Epithelial cell of prostate (primary cell): Measurements from ENCODE around the gene MED27.

Source experiments
- DNase-seq: peaks from one replicate; pipeline ENCODE4 v3.0.0-alpha.2; 2011; ENCODE audit warnings: low read depth, low spot score
- H3K27ac ChIP-seq: fragments of 450-650 bp; 2 replicates; pipeline ENCODE4 v1.5.1; 2017; ENCODE audit warnings: mild to moderate bottlenecking

MED27 gene

GRCh38 chr9:131977109-131977838 is 102.4 kb downstream of the MED27 start:
- H3K27ac ChIP-seq: no peak overlapping the region
- DNase-seq: no peak

- no peak for DNase-seq
Measured at GRCh38 chr9:131976157-131977108, 103.2 kb downstream of the MED27 start.

GRCh38 chr9:131972889-131973288 is 106.8 kb downstream of the MED27 start:
- no peak overlapping the region for H3K27ac ChIP-seq
- DNase-seq: no peak

More at GRCh38 chr9:131976157-131977108, 103.2 kb downstream of the MED27 start:
- no peak overlapping the region for H3K27ac ChIP-seq

DNA sequence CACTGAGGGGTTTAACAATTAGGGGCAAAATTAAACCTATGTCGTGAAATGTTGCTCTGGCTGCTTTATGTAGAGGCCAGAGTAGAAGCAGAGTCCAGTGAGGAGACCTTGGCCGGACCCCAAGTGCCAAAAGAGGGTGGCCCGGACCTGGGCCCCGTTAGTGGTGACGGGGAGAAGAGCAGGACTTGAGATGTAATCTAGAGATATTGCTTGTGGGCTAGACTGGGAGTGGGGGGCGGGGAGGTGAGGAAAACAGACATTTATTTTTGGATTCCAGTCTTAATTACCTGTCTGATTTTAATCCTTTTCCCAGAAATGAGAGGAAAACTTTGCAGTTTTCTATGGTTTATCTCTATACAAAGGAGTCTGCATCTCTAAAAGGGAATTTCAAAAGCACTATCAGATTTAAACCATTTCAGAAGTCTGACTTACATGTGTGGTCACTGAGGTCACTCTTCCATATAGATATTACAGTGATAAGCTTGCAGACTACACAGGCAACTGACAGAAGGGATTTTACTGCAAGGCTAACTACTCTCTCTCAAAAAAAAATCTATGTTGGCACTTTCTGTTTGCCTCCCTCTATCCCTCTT is 108.1 kb downstream of the MED27 start:
- no peak for DNase-seq

DNA sequence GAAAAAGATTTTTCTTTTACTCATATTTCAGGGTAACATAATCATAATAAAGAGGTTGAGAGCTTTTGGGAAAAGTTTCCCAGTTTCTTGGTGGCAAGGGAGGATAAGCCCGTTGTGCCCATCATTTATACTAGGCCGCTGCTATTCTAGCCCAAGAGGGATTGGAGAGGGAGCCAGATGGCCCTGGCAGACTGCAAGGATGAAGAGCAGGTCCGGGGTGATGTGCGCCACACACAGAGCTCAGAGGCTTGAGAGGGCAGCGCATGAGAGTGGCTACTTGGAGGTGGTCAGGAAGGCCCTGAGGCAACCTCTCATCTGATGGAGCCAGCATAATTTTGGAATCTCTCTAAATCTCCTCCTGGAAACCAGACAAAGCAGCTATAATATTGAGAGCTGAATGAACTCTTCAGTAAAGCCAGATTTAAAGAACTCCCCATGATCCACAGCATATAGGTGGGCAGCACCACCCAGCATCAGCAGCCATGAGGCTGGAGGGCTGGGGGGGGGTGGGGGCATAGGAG is 110.1 kb downstream of the MED27 start:
- no peak overlapping the region for H3K27ac ChIP-seq
- DNase-seq: no peak

More for the DNA sequence above, 108.1 kb downstream of the MED27 start:
- H3K27ac ChIP-seq: no peak overlapping the region

GRCh38 chr9:131968632-131969031 is 111.0 kb downstream of the MED27 start:
- H3K27ac ChIP-seq: no peak overlapping the region
- no peak for DNase-seq

- DNase-seq: no peak
- H3K27ac ChIP-seq: no peak overlapping the region
Measured at GRCh38 chr9:131965841-131966240, 113.8 kb downstream of the MED27 start.

DNA sequence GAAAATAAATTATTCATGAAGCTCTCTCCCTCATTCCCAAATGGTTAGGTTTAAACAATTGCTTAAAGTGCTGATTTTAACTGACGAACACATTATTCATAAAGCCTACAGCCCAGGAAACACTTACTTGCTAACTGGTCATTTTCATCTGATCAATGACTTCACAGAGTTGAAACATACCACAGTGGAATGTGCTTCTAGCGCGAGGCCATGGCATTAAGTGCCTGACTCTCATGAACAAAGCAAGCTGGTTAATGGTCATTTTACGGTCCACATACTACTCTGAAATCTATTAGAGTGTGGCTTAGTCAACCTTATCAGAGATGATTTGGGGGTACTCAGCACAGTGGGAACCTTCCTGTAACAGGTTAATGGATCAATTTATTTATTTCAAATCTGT is 114.6 kb downstream of the MED27 start:
- H3K27ac ChIP-seq: no peak overlapping the region
- DNase-seq: no peak

DNA sequence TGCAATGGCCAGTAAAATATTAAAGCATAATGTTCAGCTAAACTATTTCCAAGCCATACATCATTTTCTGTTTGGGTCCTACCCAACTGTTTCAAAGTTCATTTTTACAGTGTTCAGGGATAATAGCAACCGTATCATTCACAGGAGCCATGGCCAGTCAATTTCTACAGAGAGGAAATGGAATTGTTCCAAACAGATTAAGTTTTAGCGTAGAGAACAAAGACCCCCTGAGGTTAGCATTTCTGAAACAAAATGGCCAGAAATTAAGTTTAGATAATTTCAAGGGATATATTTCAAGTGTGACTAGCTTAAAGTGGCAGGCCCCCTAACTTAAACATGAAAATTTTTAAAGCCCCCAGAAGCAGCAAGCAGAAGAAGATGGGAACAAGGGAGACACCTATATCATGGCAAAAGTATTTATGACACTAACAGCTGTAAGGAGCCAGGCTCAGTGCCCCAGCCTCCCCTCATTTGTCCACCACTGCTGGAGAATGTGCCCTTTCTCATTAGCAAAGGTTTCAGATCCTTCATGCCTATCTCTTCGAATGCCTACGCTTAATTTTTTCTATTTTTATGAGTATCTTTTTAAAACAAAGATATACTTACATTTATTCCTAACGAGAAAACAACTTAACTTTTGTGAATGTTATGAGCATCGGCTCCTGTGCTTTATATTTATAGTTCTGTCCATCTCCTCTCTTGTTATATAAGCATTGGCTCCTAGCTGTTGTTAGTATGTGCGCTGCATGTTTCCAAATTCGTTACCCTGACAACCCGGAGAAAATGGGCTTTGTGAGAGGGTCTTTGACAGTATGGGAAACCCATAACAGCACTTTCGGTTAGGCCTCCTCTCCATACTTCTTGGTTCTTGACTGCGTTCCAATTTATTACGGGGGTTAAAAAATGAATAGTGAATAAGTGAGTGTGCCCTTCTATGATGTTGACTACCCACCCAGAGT is 116.3 kb downstream of the MED27 start:
- H3K27ac ChIP-seq: no peak overlapping the region
- no peak for DNase-seq

GRCh38 chr9:131961496-131961880 is 118.2 kb downstream of the MED27 start:
- H3K27ac ChIP-seq: no peak overlapping the region

DNA sequence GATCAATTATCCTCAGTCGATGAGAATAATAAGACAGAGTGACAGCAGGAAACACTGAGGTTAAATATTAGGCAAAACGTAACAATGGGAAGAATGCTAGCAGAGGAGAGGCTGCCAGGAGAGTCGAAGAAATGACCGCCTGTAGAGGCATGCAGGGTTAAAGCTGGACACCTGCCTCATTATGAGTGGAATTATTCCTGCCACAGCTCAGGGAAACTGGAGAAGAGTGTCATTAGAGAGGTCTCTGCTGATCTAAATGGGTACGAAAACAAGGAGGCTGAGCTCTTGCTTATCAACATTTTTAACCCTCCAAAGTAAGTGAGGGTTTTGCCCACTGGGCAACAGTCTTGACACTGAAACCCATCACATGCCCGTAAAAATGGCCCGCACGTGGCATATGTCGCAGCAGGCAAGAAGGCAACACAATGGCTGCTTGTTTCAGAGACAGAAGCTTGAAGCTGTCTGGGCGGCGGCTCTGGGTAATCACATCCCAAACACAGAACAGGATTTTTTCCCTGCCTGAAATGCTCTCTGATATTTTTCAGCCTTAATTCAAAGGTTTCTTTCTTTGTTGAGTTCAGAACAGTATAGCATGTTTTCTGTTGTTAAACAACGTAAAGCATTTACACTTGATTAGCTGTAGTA is 118.7 kb downstream of the MED27 start:
- no peak for DNase-seq
- peak overlapping the region; percentile 33 for H3K27ac ChIP-seq

More at GRCh38 chr9:131961496-131961880, 118.2 kb downstream of the MED27 start:
- no peak for DNase-seq

DNA sequence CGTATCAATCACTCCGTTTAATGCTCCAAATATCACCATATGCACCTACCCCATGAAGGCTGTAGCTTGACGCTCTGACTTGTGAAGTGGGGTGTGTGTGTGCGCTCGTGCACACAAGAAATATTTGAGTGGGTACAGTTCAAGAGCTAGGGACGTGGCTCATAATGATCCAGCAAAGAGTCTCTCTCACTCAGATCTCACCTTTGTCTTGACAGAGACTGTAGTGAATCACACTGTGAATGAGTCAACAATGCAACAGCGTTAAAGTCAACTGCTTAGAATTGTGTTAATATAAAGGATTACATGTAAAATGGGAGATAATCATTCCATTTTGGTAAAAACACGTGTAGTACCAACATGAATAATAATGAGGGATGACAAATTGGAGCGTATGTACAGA is 119.4 kb downstream of the MED27 start:
- DNase-seq: no peak
- peak overlapping the region; percentile 33 for H3K27ac ChIP-seq

- no peak for DNase-seq
- H3K27ac ChIP-seq: no peak overlapping the region
Measured at GRCh38 chr9:131959887-131960286, 119.8 kb downstream of the MED27 start.

- no peak overlapping the region for H3K27ac ChIP-seq
Measured at GRCh38 chr9:131959056-131959455, 120.6 kb downstream of the MED27 start.

DNA sequence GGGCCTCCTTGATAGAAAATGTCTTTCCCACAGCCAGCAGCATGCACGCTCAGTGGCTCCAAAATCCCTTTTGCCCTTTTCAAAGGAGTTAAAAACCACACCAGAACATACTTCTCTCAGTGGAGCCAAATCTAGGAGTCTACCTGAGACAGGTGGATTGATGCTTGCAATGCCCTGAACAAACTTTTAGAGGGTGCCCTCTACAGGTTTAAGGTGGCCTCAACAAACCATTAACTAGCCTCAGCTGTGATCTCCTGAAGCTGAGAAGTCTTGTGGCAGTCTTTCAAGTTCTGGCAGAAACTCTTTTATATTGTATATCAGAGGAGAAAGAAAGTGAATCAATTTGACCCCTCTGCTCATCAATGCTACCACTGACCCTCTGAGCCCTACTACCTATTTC is 125.4 kb downstream of the MED27 start:
- no peak for DNase-seq
- no peak overlapping the region for H3K27ac ChIP-seq

More at GRCh38 chr9:131959056-131959455, 120.6 kb downstream of the MED27 start:
- no peak for DNase-seq

GRCh38 chr9:131951905-131952304 is 127.8 kb downstream of the MED27 start:
- DNase-seq: no peak
- no peak overlapping the region for H3K27ac ChIP-seq

- H3K27ac ChIP-seq: no peak overlapping the region
- no peak for DNase-seq
Measured at GRCh38 chr9:131951155-131951554, 128.5 kb downstream of the MED27 start.

- no peak overlapping the region for H3K27ac ChIP-seq
- no peak for DNase-seq
Measured at GRCh38 chr9:131950487-131950886, 129.2 kb downstream of the MED27 start.

DNA sequence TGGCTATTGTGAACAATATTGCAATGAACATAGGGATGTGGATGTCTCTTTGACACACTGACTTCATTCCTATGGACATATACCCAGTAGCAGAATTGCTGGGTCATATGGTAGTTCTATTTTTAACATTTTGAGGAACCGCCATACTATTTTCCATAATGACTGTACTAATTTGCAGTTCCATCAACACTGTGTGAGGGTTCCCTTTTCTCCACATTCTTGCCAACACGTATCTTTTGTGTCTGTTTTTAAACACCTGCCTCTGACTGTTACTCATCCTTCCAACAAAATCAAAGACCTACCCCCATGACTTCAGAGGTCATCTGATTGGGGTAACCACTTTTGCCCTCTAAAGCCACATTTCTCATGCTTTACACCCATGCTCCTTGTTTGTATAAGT is 133.5 kb downstream of the MED27 start:
- H3K27ac ChIP-seq: no peak overlapping the region
- DNase-seq: no peak
